PC-3 (cell line): ENCODE results near the gene AGAP1.

Source experiments
- EZH2phosphoT487 ChIP-seq: fragments of 300-600 bp; sonication (generic); IDR thresholded peaks from 2 replicates; pipeline ENCODE4 v1.6.1; 2018; ENCODE audit warnings: mild to moderate bottlenecking, antibody characterized with exemption, low read length, borderline replicate concordance
- TF ChIP-seq, protein P1 (sequence below): fragments of 300-600 bp; sonication (generic); conservative IDR thresholded peaks from 2 replicates; pipeline ENCODE4 v1.5.1; 2017; ENCODE audit warnings: antibody characterized with exemption, low read depth, mild to moderate bottlenecking, low read length

DNA sequence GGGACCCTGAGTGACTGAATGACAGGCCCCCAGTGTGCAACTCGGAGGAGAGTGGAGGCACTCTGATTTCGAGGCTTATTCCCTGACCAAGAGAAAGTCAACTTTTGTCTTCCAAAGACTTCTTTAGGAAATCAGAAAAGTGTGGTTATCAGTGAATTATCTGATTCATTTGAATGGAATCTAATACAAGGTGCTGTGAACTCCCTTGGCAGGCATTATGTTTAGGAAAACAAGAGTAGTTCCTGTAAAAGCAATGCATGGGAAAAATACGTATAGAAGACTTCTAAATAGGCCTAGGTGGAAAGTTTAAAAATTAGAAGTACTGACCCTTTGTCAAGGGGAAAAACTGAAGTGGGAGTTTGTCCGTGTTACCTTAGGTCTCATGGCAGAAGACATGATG is 404.9 kb downstream of the AGAP1 start:
- TF ChIP-seq, protein P1, sequence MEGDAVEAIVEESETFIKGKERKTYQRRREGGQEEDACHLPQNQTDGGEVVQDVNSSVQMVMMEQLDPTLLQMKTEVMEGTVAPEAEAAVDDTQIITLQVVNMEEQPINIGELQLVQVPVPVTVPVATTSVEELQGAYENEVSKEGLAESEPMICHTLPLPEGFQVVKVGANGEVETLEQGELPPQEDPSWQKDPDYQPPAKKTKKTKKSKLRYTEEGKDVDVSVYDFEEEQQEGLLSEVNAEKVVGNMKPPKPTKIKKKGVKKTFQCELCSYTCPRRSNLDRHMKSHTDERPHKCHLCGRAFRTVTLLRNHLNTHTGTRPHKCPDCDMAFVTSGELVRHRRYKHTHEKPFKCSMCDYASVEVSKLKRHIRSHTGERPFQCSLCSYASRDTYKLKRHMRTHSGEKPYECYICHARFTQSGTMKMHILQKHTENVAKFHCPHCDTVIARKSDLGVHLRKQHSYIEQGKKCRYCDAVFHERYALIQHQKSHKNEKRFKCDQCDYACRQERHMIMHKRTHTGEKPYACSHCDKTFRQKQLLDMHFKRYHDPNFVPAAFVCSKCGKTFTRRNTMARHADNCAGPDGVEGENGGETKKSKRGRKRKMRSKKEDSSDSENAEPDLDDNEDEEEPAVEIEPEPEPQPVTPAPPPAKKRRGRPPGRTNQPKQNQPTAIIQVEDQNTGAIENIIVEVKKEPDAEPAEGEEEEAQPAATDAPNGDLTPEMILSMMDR, result no peak
- no peak for TF ChIP-seq EZH2phosphoT487
